MV-4-11 (cell line): ENCODE measurements around the gene DENND2A.
"Not testable (repeated sequence)": the region's sequence is repeated elsewhere in the genome, so short reads cannot be mapped to it uniquely, and the experiment has no call there.

Experiments
- DNase-seq: peaks from one replicate; lab custom pipeline; 2025; lab: John Stamatoyannopoulos, UW

The DENND2A gene

GRCh38 chr7:140673774-140674155 is 33.2 kb upstream of the DENND2A start:
- no peak for DNase-seq

GRCh38 chr7:140673063-140673773 is 32.6 kb upstream of the DENND2A start:
- no peak for DNase-seq

- peak; percentile 19 for DNase-seq
Measured at GRCh38 chr7:140672382-140673062, 31.9 kb upstream of the DENND2A start, which contains the start of gene ADCK2. ADCK2 (plus strand) TSS chr7:140672945; CDS start chr7:140673331, 386 bp downstream.

- DNase-seq, result peak; percentile 43
Measured at GRCh38 chr7:140671966-140672365, 31.4 kb upstream of the DENND2A start.

GRCh38 chr7:140670343-140670935 is 29.8 kb upstream of the DENND2A start:
- no peak for DNase-seq

GRCh38 chr7:140669862-140670261 is 29.2 kb upstream of the DENND2A start:
- DNase-seq, result not testable (repeated sequence)

GRCh38 chr7:140669352-140669751 is 28.7 kb upstream of the DENND2A start:
- peak; percentile 23 for DNase-seq

GRCh38 chr7:140668641-140669040 is 28.0 kb upstream of the DENND2A start:
- no peak for DNase-seq

- no peak for DNase-seq
Measured at GRCh38 chr7:140667476-140667875, 26.9 kb upstream of the DENND2A start.

GRCh38 chr7:140662938-140663337 is 22.3 kb upstream of the DENND2A start:
- not testable (repeated sequence) for DNase-seq

- no peak for DNase-seq
Measured at GRCh38 chr7:140661124-140661523, 20.5 kb upstream of the DENND2A start.

- DNase-seq, result no peak
Measured at GRCh38 chr7:140659856-140660255, 19.2 kb upstream of the DENND2A start.

GRCh38 chr7:140657891-140658290 is 17.3 kb upstream of the DENND2A start:
- peak; percentile 15 for DNase-seq

GRCh38 chr7:140656548-140657515 is 16.2 kb upstream of the DENND2A start:
- DNase-seq, result peak; percentile 97

GRCh38 chr7:140655511-140656408 is 15.1 kb upstream of the DENND2A start:
- no peak for DNase-seq

GRCh38 chr7:140654661-140655060 is 14.0 kb upstream of the DENND2A start:
- DNase-seq, result no peak

GRCh38 chr7:140654109-140654387 is 13.4 kb upstream of the DENND2A start:
- DNase-seq, result no peak

GRCh38 chr7:140653319-140654108 is 12.9 kb upstream of the DENND2A start:
- no peak for DNase-seq

- DNase-seq, result no peak
Measured at GRCh38 chr7:140650367-140650766, 9.8 kb upstream of the DENND2A start.

GRCh38 chr7:140649556-140650205 is 9.1 kb upstream of the DENND2A start:
- DNase-seq, result peak; percentile 33
